Panc1 (cell line): ENCODE results near the gene ENKD1. TPM values are rescaled to one million over a fixed set of nuclear protein-coding genes. Genes with fewer than 3 reads are reported as not detected.

Experiments
- ATAC-seq: fragments of 200-7000 bp; cut with Tn5 transposase; 2 replicates; pipeline ENCODE4 v1.9.1; 2020; ENCODE audit warnings: mild to moderate bottlenecking, moderate library complexity
- BruUV-seq: library from RNA; stranded (reverse); fragments of 400-500 nt; replicated peaks from 2 replicates; lab custom pipeline; 2021; lab: Mats Ljungman, UMichigan
- CTCF ChIA-PET: fragments of 300-600 bp; sonication (Branson Sonifier 250); formaldehyde crosslinking; loops from one replicate; lab custom pipeline; 2022; ENCODE audit warnings: antibody characterized with exemption; lab: Charles Lee
- POLR2A ChIA-PET: fragments of 300-600 bp; sonication (Branson Sonifier 250); formaldehyde crosslinking; loops from one replicate; lab custom pipeline; 2022; ENCODE audit warnings: antibody characterized with exemption; lab: Charles Lee
- DNase-seq: peaks from one replicate; pipeline ENCODE4 v3.0.0-alpha.2; 2010; ENCODE audit warnings: low read depth, low spot score
- H3K27ac ChIP-seq: 2 replicates; pipeline ENCODE4 v1.5.1; 2011; ENCODE audit warnings: mild to moderate bottlenecking, low read length, inconsistent platforms
- H3K27me3 ChIP-seq: fragments of 200-500 bp; sonication (Bioruptor generic); 2 replicates; pipeline ENCODE4 v1.6.0; 2014; ENCODE audit warnings: low read length, inconsistent platforms; ENCODE audit not compliant: control insufficient read depth, insufficient read depth
- H3K36me3 ChIP-seq: fragments of 200-500 bp; sonication (Bioruptor generic); 2 replicates; pipeline ENCODE4 v1.5.1; 2014; ENCODE audit warnings: inconsistent platforms, mild to moderate bottlenecking, low read length, moderate library complexity; ENCODE audit not compliant: control insufficient read depth, insufficient read depth
- H3K4me1 ChIP-seq: 2 replicates; pipeline ENCODE4 v1.5.1; 2011; ENCODE audit warnings: inconsistent platforms, mild to moderate bottlenecking, low read length, moderate library complexity; ENCODE audit not compliant: control insufficient read depth, insufficient read depth
- H3K4me3 ChIP-seq, 2 experiments: 2 replicates each; pipeline ENCODE4 v1.5.1; 2011 to 2012; ENCODE audit warnings: low read depth in 2 of 2, low read length in 2 of 2, mild to moderate bottlenecking in 2 of 2, inconsistent platforms in 1 of 2, moderate library complexity in 1 of 2
- H3K9me3 ChIP-seq: fragments of 200-500 bp; sonication (Bioruptor generic); 2 replicates; pipeline ENCODE4 v1.5.1; 2014; ENCODE audit warnings: low read depth, mild to moderate bottlenecking, inconsistent platforms, low read length, moderate library complexity; ENCODE audit not compliant: control insufficient read depth, insufficient read depth
- POLR2AphosphoS5 ChIP-seq: IDR thresholded peaks from 2 replicates; pipeline ENCODE4 v1.6.1; 2012; ENCODE audit warnings: mild to moderate bottlenecking, low read depth, low read length, moderate library complexity
- SIN3A ChIP-seq: IDR thresholded peaks from 2 replicates; pipeline ENCODE4 v1.6.1; 2012; ENCODE audit warnings: low read depth, mild to moderate bottlenecking, low read length, moderate library complexity, borderline replicate concordance; ENCODE audit not compliant: insufficient read depth
- TCF7L2 ChIP-seq: IDR thresholded peaks from 2 replicates; pipeline ENCODE4 v1.6.1; 2011; ENCODE audit warnings: mild to moderate bottlenecking, low read depth, low read length, inconsistent platforms
- in situ Hi-C: cut with HindIII; loops from 2 replicates; pipeline ENCODE4 v1.10.0; 2016; ENCODE audit warnings: low sequenced_read_pairs, low pct_unique_long_range_greater_than_20kb
- intact Hi-C: fragments of 100-400 bp; cut with micrococcal nuclease; formaldehyde crosslinking; loops from one replicate; pipeline ENCODE4 v1.10.0; 2022; ENCODE audit not compliant: unreplicated experiment
- total RNA-seq: library from RNA; stranded (reverse); gene quantifications from one replicate; pipeline ENCODE4 v1.2.1, GENCODE V29; 2021; ENCODE audit not compliant: unreplicated experiment
- TF ChIP-seq, protein P1 (sequence below), 2 experiments: IDR thresholded peaks; 2 replicates each; pipeline ENCODE4 v1.6.1; 2011 to 2012; ENCODE audit warnings: low read depth in 2 of 2, control low read depth in 1 of 2, low read length in 1 of 2, mild to moderate bottlenecking in 1 of 2, moderate library complexity in 1 of 2; ENCODE audit not compliant: insufficient read depth in 1 of 2
- TF ChIP-seq, protein P2 (sequence below): fragments of 450-650 bp; IDR thresholded peaks from 2 replicates; pipeline ENCODE4 v1.5.1; 2017; ENCODE audit warnings: mild to moderate bottlenecking

Gene ENKD1
- total RNA-seq, 1 experiment from 2014 or later, result 14.6 TPM

GRCh38 chr16:67655363-67655762 lies 11.2 kb downstream of the ENKD1 start:
- ChIA-PET POLR2A (no interaction called here), CTCF (interaction anchor here (0.6 kb wide), 1 partner anchor 13 kb away, joined by 3 read pairs; no protein-coding TSS in a partner anchor)
- no peak for ATAC-seq
- Histone ChIP-seq H3K27ac (no peak overlapping the region), H3K27me3 (no peaks in the 10 kb centered on the region), H3K36me3 (peaks cover 2% of the 10 kb centered on the region; the same call in 1 of the 2 replicates), H3K4me1 (peaks cover 3% of the 10 kb centered on the region; the same call in 1 of the 2 replicates), H3K9me3 (no peaks in the 10 kb centered on the region), H3K4me3 (no peak overlapping the region)
- no TSS peak for BruUV-seq
- in situ Hi-C loops, result no loop called here
- TF ChIP-seq, protein P1, sequence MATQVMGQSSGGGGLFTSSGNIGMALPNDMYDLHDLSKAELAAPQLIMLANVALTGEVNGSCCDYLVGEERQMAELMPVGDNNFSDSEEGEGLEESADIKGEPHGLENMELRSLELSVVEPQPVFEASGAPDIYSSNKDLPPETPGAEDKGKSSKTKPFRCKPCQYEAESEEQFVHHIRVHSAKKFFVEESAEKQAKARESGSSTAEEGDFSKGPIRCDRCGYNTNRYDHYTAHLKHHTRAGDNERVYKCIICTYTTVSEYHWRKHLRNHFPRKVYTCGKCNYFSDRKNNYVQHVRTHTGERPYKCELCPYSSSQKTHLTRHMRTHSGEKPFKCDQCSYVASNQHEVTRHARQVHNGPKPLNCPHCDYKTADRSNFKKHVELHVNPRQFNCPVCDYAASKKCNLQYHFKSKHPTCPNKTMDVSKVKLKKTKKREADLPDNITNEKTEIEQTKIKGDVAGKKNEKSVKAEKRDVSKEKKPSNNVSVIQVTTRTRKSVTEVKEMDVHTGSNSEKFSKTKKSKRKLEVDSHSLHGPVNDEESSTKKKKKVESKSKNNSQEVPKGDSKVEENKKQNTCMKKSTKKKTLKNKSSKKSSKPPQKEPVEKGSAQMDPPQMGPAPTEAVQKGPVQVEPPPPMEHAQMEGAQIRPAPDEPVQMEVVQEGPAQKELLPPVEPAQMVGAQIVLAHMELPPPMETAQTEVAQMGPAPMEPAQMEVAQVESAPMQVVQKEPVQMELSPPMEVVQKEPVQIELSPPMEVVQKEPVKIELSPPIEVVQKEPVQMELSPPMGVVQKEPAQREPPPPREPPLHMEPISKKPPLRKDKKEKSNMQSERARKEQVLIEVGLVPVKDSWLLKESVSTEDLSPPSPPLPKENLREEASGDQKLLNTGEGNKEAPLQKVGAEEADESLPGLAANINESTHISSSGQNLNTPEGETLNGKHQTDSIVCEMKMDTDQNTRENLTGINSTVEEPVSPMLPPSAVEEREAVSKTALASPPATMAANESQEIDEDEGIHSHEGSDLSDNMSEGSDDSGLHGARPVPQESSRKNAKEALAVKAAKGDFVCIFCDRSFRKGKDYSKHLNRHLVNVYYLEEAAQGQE (IDR thresholded peaks at IDR 0.05; ENCODE audit: insufficient read depth in 1 of 2, low read depth in 2 of 2, low read length in 1 of 2), result no peak
- TF ChIP-seq, protein P2, sequence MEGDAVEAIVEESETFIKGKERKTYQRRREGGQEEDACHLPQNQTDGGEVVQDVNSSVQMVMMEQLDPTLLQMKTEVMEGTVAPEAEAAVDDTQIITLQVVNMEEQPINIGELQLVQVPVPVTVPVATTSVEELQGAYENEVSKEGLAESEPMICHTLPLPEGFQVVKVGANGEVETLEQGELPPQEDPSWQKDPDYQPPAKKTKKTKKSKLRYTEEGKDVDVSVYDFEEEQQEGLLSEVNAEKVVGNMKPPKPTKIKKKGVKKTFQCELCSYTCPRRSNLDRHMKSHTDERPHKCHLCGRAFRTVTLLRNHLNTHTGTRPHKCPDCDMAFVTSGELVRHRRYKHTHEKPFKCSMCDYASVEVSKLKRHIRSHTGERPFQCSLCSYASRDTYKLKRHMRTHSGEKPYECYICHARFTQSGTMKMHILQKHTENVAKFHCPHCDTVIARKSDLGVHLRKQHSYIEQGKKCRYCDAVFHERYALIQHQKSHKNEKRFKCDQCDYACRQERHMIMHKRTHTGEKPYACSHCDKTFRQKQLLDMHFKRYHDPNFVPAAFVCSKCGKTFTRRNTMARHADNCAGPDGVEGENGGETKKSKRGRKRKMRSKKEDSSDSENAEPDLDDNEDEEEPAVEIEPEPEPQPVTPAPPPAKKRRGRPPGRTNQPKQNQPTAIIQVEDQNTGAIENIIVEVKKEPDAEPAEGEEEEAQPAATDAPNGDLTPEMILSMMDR, result no peak
- TF ChIP-seq SIN3A (no peak), POLR2AphosphoS5 (no peak), TCF7L2 (no peak)
- intact Hi-C loops, result no loop called here
- DNase-seq, result no peak

- BruUV-seq, result no TSS peak
- no peaks in the 10 kb centered on the region for H3K27me3 ChIP-seq
- CTCF ChIA-PET, result no interaction called here
These were observed 12.1 kb downstream of the ENKD1 start for GRCh38 chr16:67654403-67654911.

More at GRCh38 chr16:67654403-67654911, 12.1 kb downstream of the ENKD1 start:
- H3K36me3 ChIP-seq, result no peaks in the 10 kb centered on the region
- in situ Hi-C loops, result no loop called here
- DNase-seq, result no peak
- ATAC-seq, result no peak
- H3K27ac ChIP-seq, result no peak overlapping the region
- intact Hi-C loops, result no loop called here
- TF ChIP-seq POLR2AphosphoS5, result no peak
- TF ChIP-seq, protein P1 (IDR thresholded peaks at IDR 0.05; ENCODE audit: insufficient read depth in 1 of 2, low read depth in 2 of 2, low read length in 1 of 2), result no peak
- no peak for TF ChIP-seq TCF7L2
- no peak for TF ChIP-seq SIN3A
- TF ChIP-seq, protein P2, result no peak
- H3K9me3 ChIP-seq, result no peaks in the 10 kb centered on the region
- no peak overlapping the region for H3K4me3 ChIP-seq
- H3K4me1 ChIP-seq, result peaks cover 3% of the 10 kb centered on the region; the same call in 1 of the 2 replicates
- POLR2A ChIA-PET, result no interaction called here
